HUES6 (cell line): ENCODE results near the gene CDH15.
"Not testable (repeated sequence)": the region's sequence is repeated elsewhere in the genome, so short reads cannot be mapped to it uniquely, and the experiment has no call there.

ENCODE experiments used
- H3K27ac ChIP-seq: 2 replicates; pipeline ENCODE4 v1.7.0; 2013; ENCODE audit warnings: low read depth, mild to moderate bottlenecking, low read length, inconsistent platforms
- H3K27me3 ChIP-seq: 2 replicates; pipeline ENCODE4 v1.6.1; 2013; ENCODE audit warnings: low read length; ENCODE audit not compliant: control insufficient read depth, insufficient read depth
- H3K36me3 ChIP-seq: 2 replicates; pipeline ENCODE4 v1.6.1; 2013; ENCODE audit warnings: low read length; ENCODE audit not compliant: control insufficient read depth, insufficient read depth
- H3K4me1 ChIP-seq: 2 replicates; pipeline ENCODE4 v1.6.1; 2013; ENCODE audit warnings: low read length; ENCODE audit not compliant: control insufficient read depth, insufficient read depth
- H3K4me3 ChIP-seq: 2 replicates; pipeline ENCODE4 v1.5.1; 2013; ENCODE audit warnings: low read depth, low read length
- H3K9ac ChIP-seq: one replicate; pipeline ENCODE4 v1.6.1; 2013; ENCODE audit warnings: mild to moderate bottlenecking, low read length
- H3K9me3 ChIP-seq: 2 replicates; pipeline ENCODE4 v1.6.1; 2013; ENCODE audit warnings: low read depth, low read length; ENCODE audit not compliant: control insufficient read depth, insufficient read depth

Gene CDH15

DNA sequence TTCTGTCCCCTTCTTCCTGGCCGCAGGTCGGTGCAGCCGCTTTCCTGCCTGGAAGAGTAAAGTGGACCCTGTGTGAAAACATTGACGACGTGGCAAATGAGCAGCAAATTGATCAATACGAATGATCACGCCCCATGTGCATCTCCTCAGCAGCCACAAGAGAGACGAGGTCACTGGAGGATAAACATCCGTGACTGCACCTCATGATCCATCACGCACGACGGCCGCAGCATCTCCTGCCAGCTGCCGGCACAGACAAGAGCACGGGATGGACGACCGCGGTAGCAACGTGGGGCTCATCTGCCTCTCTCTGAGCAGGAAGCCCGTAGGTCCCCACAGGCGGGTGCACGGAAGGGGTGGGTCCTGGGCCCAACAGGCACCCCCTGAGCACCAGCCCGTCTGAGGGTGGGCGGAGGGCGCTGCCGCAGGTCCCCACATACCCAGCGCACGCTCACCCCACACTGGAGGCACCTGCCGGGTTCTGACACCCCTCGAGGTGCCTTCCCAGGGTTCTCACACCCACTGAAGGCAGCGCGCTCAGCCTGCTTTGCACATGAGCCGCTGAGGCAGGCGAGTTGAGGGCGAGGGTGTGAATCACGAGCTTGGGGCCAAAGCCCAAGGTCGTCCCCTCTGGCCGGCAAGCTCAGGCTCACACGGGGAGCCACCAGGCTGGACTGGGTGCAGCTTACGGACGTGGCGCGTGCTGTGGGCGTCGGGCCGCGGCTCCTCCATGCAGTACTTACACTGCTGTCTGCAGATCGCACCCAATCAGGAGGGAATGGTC lies 12.3 kb upstream of the CDH15 start:
- H3K36me3 ChIP-seq: no peaks in the 10 kb centered on the region
- H3K9me3 ChIP-seq: peaks cover 12% of the 10 kb centered on the region; the same call in 1 of the 2 replicates
- H3K27ac ChIP-seq: no peak overlapping the region
- no peak overlapping the region for H3K4me3 ChIP-seq
- no peaks in the 10 kb centered on the region for H3K27me3 ChIP-seq
- no peak overlapping the region for H3K9ac ChIP-seq
- H3K4me1 ChIP-seq: no peaks in the 10 kb centered on the region

DNA sequence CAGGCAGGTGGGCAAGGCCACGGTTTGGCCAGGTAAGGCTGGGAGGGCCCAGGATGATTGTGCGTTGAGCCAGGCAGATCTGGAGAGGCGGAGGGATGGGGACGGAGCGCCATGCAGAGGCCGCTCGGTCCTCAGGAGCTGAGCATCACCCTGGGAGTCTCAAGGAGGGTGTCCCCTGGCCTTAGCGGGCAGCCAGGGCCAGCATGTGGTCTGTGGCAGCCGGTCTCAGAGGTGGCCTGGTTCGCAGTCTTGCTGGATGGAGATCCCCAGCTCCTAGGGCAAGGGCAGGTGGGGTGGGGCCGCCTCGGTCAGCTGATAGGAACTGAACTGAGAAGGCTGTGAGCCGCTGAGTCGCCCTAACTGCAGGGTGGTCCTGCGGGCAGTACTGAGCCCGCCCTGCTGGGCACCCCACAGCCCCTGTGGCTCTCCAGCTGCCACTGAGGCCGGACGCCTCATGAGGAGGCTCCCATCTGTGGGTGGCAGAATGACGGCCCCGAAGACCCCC lies 11.6 kb upstream of the CDH15 start:
- Histone ChIP-seq H3K9ac (no peak overlapping the region), H3K4me1 (no peaks in the 10 kb centered on the region), H3K36me3 (no peaks in the 10 kb centered on the region), H3K9me3 (peaks cover 12% of the 10 kb centered on the region; the same call in 1 of the 2 replicates), H3K27ac (no peak overlapping the region), H3K4me3 (no peak overlapping the region), H3K27me3 (no peaks in the 10 kb centered on the region)

DNA sequence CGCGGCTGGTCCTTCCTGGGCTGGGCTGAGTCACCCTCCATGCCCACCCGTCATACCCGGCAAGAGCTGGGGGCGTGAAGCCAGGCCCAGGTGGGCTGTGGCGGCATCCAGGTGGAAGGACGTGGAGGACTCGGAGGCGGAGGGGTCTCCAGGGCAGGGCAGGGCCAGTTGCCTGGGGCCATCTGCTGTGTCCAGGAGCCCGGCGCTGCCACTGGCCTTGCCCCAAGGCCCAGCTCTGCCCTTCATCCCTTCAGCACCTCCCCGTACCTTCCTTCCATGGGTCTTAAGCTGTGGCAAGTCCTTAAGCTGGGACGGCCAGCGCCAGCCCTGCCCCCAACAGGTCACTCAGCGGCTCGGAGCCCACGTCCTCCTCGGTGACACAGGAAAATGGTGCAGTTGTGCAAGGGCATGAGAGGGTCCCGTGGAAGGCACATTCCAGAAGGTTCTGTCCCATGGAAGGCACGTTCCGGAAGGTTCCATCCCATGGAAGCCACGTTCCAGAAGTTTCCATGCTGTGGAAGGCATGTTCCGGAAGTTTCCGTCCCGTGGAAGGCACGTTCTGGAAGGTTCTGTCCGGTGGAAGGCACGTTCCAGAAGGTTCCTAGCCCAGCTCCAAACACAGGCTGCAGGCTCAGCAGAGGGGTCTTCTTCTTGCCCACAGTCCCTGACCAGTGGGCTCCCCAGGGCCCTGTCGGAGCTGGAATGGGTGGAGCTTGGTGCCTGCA lies 10.4 kb upstream of the CDH15 start:
- no peaks in the 10 kb centered on the region for H3K36me3 ChIP-seq
- no peak overlapping the region for H3K9ac ChIP-seq
- no peaks in the 10 kb centered on the region for H3K27me3 ChIP-seq
- no peaks in the 10 kb centered on the region for H3K4me1 ChIP-seq
- no peak overlapping the region for H3K27ac ChIP-seq
- H3K9me3 ChIP-seq: peaks cover 12% of the 10 kb centered on the region; the same call in 1 of the 2 replicates
- H3K4me3 ChIP-seq: no peak overlapping the region

DNA sequence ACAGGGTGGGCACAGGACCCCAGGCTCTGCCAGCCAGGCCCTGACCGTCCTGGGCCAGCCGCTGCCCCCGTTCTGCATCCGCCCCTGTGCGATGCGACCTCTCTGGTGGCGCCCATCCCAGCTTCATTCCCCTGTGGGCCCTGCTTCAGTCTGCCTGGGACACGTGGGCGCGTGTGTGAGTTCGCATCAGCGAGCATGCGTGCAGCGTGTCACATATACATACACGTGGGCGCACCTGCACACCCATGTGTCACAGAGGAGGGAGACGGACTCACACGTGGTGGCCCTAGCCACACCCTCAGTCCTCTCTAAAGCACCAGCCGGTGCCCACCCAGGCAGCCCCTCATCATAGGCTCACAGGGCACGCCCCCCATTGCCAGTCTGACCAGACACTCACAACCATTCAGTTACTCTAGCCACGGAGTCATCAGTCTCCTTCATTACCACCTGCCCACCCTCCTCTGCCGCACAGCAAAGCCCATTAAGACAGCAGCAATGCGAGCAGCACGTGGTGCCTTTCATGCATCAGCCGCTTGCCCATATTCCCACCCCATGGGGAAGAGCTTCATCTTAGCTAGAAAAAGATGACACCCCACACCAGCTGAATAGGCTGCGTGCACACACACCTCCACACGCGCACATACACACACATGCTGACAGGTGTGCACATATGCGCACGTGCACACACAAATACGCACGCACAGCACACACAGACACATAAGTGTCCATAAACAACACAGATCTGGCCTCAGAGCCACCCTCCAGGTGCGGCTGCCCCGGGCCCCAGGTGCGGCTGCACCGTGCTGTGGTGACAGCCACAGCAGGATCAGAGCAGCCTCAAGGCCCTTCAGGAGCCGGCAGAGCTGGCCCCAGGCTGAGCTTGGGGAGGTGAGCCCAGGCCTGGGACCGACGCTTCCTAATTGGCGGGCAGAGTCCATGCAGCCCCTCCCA lies 9.5 kb upstream of the CDH15 start:
- Histone ChIP-seq H3K27me3 (no peaks in the 10 kb centered on the region), H3K9me3 (peaks cover 12% of the 10 kb centered on the region; the same call in 1 of the 2 replicates), H3K4me3 (no peak overlapping the region), H3K27ac (no peak overlapping the region), H3K9ac (no peak overlapping the region), H3K36me3 (no peaks in the 10 kb centered on the region), H3K4me1 (peaks cover 4% of the 10 kb centered on the region)

DNA sequence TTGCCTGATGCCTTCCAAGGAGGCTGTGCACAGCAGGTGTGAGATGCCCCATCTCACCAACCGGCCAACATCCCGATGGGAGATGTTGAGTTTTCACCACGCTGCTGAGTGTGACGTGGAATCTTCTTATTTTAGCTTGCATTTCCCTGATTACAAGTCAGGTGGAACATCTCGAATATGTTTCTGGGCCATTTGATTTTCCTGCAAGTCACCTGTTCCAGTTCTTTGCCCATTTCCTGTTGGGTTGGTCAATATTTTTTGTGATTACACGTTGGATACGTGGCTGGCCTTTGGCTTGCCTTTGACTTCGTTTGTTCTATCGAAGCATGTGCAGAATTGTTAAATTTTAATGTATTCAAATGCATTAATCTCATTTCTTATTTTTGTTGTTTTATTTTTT lies 8.3 kb upstream of the CDH15 start:
- H3K9ac ChIP-seq: no peak overlapping the region
- peaks cover 2% of the 10 kb centered on the region; the same call in 1 of the 2 replicates for H3K27me3 ChIP-seq
- no peak overlapping the region for H3K4me3 ChIP-seq
- H3K4me1 ChIP-seq: peaks cover 9% of the 10 kb centered on the region
- H3K9me3 ChIP-seq: peaks cover 4% of the 10 kb centered on the region; the same call in 1 of the 2 replicates
- H3K36me3 ChIP-seq: no peaks in the 10 kb centered on the region
- no peak overlapping the region for H3K27ac ChIP-seq

DNA sequence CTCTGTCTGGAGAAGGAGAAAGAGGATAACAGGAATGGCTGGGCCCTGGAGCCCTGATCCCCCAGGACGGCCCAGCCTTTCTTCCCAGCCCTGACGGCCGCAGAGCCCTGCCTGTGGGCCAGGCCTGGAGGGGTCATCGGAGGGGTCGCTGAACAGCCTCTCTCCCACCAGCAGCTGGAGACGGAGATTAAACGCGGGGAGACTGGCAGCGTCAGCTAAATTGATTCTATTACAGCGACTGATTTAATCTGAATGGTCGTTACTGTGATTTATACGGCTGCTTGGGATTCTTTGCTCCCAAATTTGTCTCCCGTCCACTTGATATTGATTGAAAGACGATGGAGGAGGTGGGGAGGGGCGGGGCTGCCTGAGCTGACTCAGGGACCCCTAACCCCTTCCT lies 7.1 kb upstream of the CDH15 start:
- Histone ChIP-seq H3K36me3 (no peaks in the 10 kb centered on the region), H3K9me3 (no peaks in the 10 kb centered on the region), H3K27me3 (peaks cover 12% of the 10 kb centered on the region; the same call in 1 of the 2 replicates), H3K9ac (no peak overlapping the region), H3K27ac (no peak overlapping the region), H3K4me3 (no peak overlapping the region), H3K4me1 (peaks cover 9% of the 10 kb centered on the region)

DNA sequence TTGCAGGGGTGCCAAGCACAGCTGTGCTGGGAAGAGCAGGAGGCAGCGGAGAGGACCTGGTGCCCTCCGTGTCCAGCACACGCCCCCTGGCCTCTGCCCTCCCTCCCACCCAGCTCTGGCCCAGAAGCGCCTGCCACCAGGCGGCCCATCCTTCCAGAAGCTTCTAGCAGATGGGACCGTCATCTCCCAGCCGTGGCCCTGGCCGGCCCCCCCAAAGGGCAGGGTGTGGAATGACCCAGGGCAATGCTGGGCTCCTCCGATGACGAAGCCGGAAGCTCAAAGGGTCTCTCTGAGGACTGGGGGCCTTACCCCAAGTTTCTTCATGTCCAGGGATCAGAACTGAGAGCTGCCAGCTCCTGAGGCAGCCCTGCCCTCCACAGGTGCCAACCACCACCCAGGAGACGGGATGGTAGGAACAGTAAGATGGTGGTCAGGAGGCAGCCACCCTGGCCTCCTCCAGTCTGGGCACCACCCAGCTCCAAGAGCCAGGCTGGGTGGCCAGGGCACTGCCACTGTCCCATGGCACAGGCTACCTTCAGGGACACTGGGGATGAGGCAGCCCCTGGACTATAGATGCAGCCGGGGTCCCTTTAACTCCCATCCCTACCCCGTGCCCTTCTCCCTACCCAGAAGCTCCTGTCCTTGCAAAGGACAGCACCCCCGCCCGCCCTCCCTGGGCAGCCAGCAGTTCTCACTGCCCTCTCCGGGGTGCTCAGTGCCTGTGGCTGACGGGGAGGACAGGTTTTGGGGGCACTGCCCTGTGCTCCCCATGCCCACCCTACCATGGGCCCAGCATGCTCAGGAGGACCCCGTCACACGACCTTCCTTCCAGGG lies 6.5 kb upstream of the CDH15 start:
- Histone ChIP-seq H3K4me1 (peaks cover 9% of the 10 kb centered on the region), H3K36me3 (no peaks in the 10 kb centered on the region), H3K4me3 (no peak overlapping the region), H3K27me3 (peaks cover 18% of the 10 kb centered on the region), H3K9ac (no peak overlapping the region), H3K9me3 (no peaks in the 10 kb centered on the region), H3K27ac (no peak overlapping the region)

DNA sequence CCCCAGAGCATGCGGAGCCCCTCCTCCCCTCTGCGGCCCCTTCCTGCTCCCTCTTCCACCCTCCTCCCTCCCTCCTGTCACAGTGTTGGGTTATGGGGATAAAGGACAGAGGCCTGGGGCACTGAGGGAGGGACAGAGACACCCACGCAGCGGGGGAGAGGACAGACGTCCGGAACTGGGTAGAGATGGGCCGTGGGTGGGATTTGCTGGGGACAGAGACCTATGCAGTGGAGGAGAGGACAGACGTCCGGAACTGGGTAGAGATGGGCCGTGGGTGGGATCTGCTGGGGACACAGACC lies 5.9 kb upstream of the CDH15 start:
- H3K36me3 ChIP-seq, H3K9ac ChIP-seq, H3K27ac ChIP-seq, H3K9me3 ChIP-seq, H3K4me1 ChIP-seq, H3K4me3 ChIP-seq: not testable (repeated sequence)
- peaks cover 24% of the 10 kb centered on the region for H3K27me3 ChIP-seq

DNA sequence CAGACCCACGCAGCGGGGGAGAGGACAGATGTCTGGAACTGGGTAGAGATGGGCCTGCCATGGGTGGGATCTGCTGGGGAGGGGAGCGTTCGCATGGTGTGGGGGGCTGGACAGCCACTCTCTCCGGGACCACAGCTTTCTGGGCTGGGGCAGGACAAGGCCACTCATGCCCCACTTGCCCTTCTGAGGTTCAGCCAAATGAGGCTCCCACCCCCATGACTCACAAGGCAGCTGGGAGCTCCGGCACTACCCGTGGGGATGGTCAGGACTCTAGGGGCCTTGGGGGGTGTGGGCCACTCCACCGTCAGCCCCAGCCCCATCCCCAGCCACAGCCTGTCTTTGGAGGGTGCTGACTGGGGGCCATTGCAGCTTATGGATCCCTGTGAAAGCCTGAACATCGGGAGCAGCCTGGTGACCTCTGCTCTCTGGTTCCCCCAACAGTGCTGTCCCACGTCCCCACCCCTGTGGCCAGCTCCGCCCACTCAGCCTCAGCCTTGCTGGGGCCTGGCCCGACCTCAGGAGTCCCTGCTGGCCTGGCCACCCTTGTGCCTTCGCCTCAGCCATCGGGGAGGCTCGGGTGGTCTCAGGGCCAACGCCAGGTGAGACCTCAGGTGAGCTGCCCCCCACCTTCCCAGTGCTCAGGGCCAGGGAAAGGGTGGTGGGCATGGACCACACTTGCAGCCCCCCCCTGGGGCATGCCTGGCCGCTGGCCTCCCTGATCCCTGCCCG lies 4.7 kb upstream of the CDH15 start:
- Histone ChIP-seq H3K27ac (peak overlapping the region; percentile 45; the same call in 1 of the 2 replicates), H3K9ac (no peak overlapping the region), H3K36me3 (no peaks in the 10 kb centered on the region), H3K27me3 (peaks cover 32% of the 10 kb centered on the region), H3K4me3 (0 out of 2 replicates have a peak overlapping the region, but pooled peaks have one; percentile 7), H3K9me3 (no peaks in the 10 kb centered on the region), H3K4me1 (peaks cover 16% of the 10 kb centered on the region)
